Kidney epithelial cell (primary cell): ENCODE results near the gene NFE2L2. TPM values are rescaled to one million over a fixed set of nuclear protein-coding genes. Genes with fewer than 3 reads are reported as not detected.
"Not testable (repeated sequence)": the region's sequence is repeated elsewhere in the genome, so short reads cannot be mapped to it uniquely, and the experiment has no call there.

ENCODE experiments used
- DNase-seq: peaks from one replicate; pipeline ENCODE4 v3.0.0-alpha.2; 2010; ENCODE audit warnings: low read depth
- H3K27me3 ChIP-seq: 2 replicates; pipeline ENCODE4 v1.6.0; 2011; ENCODE audit warnings: low read length; ENCODE audit not compliant: control insufficient read depth, insufficient read depth
- H3K36me3 ChIP-seq: 2 replicates; pipeline ENCODE4 v1.5.1; 2011; ENCODE audit warnings: low read length; ENCODE audit not compliant: control insufficient read depth, insufficient read depth
- H3K4me3 ChIP-seq: 2 replicates; pipeline ENCODE4 v1.5.1; 2011; ENCODE audit warnings: low read depth, mild to moderate bottlenecking, control low read depth, low read length
- total RNA-seq: library from RNA; depleted of rRNA; stranded (reverse); fragments of >200 nt; gene quantifications from 2 replicates; pipeline ENCODE4 v1.2.3, GENCODE V29; 2015
- TF ChIP-seq, protein P1 (sequence below): IDR thresholded peaks from 2 replicates; pipeline ENCODE4 v1.5.1; 2011; ENCODE audit warnings: mild to moderate bottlenecking, moderate library complexity, low read length, control low read depth, inconsistent platforms; ENCODE audit not compliant: insufficient read depth, poor library complexity, severe bottlenecking

Gene NFE2L2
- total RNA-seq, 1 donor from 2014 or later: 77.9 TPM

DNA sequence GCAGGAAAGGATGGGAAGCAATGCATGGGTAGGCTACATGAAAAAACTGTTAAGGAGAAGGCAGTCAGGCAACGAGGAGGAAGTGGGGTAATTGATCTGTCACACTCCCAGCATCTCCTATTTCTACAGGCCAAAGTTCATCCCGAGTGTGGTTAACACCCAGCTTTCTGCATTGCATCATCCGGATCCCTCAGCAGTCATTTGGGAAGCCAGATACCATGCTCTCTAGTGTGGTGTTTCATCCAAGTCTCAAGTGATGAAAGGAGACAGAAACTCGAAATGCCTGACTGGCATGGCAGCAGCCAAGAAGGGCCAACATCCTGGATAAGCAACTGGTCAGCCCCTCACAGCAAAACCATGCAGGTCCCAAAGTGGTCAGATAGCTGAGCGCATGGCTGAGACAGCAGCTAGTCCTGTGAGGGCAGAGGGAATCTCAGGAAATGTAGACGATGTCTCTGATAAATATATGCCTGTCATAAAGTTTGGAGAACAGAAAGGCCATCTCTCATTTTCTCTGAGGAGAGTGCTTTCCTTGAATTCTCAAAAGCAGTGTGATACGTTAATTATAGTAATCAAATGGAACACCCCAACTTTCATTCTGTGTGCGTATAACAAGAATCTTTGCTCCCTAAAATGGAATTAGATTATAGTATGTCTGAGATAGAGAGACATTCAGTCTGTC lies 76.8 kb downstream of the NFE2L2 start:
- TF ChIP-seq, protein P1, sequence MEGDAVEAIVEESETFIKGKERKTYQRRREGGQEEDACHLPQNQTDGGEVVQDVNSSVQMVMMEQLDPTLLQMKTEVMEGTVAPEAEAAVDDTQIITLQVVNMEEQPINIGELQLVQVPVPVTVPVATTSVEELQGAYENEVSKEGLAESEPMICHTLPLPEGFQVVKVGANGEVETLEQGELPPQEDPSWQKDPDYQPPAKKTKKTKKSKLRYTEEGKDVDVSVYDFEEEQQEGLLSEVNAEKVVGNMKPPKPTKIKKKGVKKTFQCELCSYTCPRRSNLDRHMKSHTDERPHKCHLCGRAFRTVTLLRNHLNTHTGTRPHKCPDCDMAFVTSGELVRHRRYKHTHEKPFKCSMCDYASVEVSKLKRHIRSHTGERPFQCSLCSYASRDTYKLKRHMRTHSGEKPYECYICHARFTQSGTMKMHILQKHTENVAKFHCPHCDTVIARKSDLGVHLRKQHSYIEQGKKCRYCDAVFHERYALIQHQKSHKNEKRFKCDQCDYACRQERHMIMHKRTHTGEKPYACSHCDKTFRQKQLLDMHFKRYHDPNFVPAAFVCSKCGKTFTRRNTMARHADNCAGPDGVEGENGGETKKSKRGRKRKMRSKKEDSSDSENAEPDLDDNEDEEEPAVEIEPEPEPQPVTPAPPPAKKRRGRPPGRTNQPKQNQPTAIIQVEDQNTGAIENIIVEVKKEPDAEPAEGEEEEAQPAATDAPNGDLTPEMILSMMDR: no peak
- Histone ChIP-seq H3K27me3 (no peaks in the 10 kb centered on the region), H3K4me3 (no peak overlapping the region), H3K36me3 (no peaks in the 10 kb centered on the region)
- DNase-seq: no peak

DNA sequence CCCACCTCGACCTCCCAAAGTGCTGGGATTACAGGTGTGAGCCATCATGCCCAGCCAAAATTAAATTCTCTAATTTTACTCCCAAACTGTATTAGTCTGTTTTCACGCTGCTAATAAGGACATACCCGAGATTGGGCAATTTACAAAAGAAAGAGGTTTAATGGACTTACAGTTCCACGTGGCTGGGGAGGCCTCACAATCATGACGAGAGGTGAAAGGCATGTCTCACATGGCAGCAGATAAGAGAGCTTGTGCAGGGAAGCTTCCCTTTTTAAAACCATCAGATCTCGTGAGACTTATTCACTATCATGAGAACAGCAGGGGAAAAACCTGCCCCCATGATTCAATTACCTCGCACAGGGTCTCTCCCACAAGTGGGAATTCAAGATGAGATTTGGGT lies 78.5 kb downstream of the NFE2L2 start:
- H3K36me3 ChIP-seq, DNase-seq, H3K4me3 ChIP-seq, H3K27me3 ChIP-seq: not testable (repeated sequence)

DNA sequence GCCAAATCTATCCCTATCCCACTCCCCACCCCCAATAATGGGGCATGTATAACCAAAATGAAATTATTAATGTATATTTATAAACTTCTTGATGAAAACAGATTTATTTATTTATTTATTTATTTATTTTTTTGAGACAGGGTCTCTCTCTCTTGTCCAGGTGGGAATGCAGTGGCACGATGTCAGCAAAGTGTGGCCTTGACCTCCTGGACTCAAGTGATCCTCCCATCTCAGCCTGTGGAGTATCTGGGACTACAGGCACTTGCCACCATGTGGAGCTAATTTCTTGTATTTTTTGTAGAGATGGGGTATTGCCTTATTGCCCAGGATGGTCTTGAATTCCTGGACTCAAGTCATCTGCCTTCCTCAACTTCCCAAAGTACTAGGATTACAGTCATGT lies 79.9 kb downstream of the NFE2L2 start:
- Histone ChIP-seq H3K27me3 (no peaks in the 10 kb centered on the region), H3K36me3 (no peaks in the 10 kb centered on the region), H3K4me3 (no peak overlapping the region)
- no peak for DNase-seq
- TF ChIP-seq, protein P1: no peak

DNA sequence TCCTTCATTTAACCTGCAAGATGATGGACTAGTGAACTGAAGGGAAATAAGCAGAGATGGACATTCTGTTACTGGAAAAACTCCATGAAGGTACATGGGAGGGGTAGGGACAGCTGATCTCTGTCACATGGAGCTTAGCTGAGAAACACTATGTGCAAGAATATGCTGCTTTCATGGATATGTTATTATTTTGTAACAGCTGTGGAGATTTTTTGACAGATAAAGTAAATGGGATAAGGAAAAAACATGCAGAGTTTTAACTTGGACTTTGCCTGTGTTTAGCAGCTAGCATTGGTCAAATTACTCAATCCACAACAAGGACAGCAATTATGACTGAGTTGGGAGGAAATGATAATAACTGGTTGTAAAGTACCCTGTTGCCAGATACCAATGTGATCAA lies 80.7 kb downstream of the NFE2L2 start:
- H3K4me3 ChIP-seq: no peak overlapping the region
- DNase-seq: no peak
- H3K27me3 ChIP-seq: no peaks in the 10 kb centered on the region
- TF ChIP-seq, protein P1: no peak
- no peaks in the 10 kb centered on the region for H3K36me3 ChIP-seq

Other genes with a start within 250 kb of the NFE2L2 start
- 47.5 and 49.4 TPM in 2 replicates for gene HNRNPA3, start 51.9 kb downstream of the NFE2L2 start, total RNA-seq
- 26.1 and 50.7 TPM in 2 replicates for gene AGPS, start 128.0 kb upstream of the NFE2L2 start, total RNA-seq